Liver (tissue), 9 donors: ENCODE data around the gene GNLY. TPM values are rescaled to one million over a fixed set of nuclear protein-coding genes. Genes with fewer than 3 reads are reported as not detected.

ENCODE experiments used
- DNase-seq: peaks from one replicate; pipeline ENCODE4 v3.0.0-alpha.2; 2017; ENCODE audit warnings: low spot score
- H3K27ac ChIP-seq, 2 donors: one replicate each; pipeline ENCODE4 v1.7.0; 2013; ENCODE audit warnings: inconsistent platforms in 2 of 2, low read length in 2 of 2, control low read depth in 1 of 2, low read depth in 1 of 2, mild to moderate bottlenecking in 1 of 2
- H3K27me3 ChIP-seq, 4 donors: one replicate each; pipeline versions ENCODE4 v1.6.1 to v1.7.0; 2013; ENCODE audit warnings: low read length in 3 of 4, inconsistent platforms in 1 of 4, mild to moderate bottlenecking in 1 of 4, moderate library complexity in 1 of 4; ENCODE audit not compliant: control insufficient read depth in 4 of 4, insufficient read depth in 4 of 4
- H3K36me3 ChIP-seq, 4 donors: one replicate each; pipeline versions ENCODE4 v1.6.1 to v1.7.0; 2013; ENCODE audit warnings: low read length in 3 of 4, mild to moderate bottlenecking in 3 of 4, low read depth in 1 of 4, moderate library complexity in 1 of 4; ENCODE audit not compliant: control insufficient read depth in 4 of 4, insufficient read depth in 3 of 4
- H3K4me1 ChIP-seq, 4 donors: one replicate each; pipeline versions ENCODE4 v1.6.1 to v1.7.0; 2013; ENCODE audit warnings: low read length in 3 of 4, mild to moderate bottlenecking in 3 of 4, moderate library complexity in 1 of 4; ENCODE audit not compliant: control insufficient read depth in 4 of 4, insufficient read depth in 4 of 4
- H3K4me3 ChIP-seq, 3 donors: one replicate each; pipeline versions ENCODE4 v1.6.1 to v1.7.0; 2013; ENCODE audit warnings: low read length in 3 of 3, control low read depth in 1 of 3, low read depth in 1 of 3, mild to moderate bottlenecking in 1 of 3
- H3K9ac ChIP-seq, 2 donors: one replicate each; pipeline ENCODE4 v1.7.0; 2013; ENCODE audit warnings: low read length in 2 of 2, mild to moderate bottlenecking in 2 of 2, moderate library complexity in 2 of 2, control low read depth in 1 of 2, low read depth in 1 of 2
- H3K9me3 ChIP-seq, 4 donors: one replicate each; pipeline versions ENCODE4 v1.6.1 to v1.7.0; 2013; ENCODE audit warnings: low read length in 3 of 4; ENCODE audit not compliant: control insufficient read depth in 4 of 4
- ATF3 ChIP-seq: IDR thresholded peaks from 2 replicates; pipeline ENCODE4 v1.6.1; 2016; ENCODE audit warnings: antibody characterized with exemption
- CTCF ChIP-seq: fragments of 150-350 bp; IDR thresholded peaks from 2 replicates; pipeline ENCODE4 v1.5.1; 2017; ENCODE audit warnings: improper control_type of control experiment, low read depth, low read length; ENCODE audit not compliant: missing input control
- EGR1 ChIP-seq, 2 donors: IDR thresholded peaks; 2 replicates each; pipeline ENCODE4 v1.6.1; 2016 to 2018; ENCODE audit warnings: antibody characterized with exemption in 2 of 2, low read depth in 2 of 2
- FOXA2 ChIP-seq: IDR thresholded peaks from 2 replicates; pipeline ENCODE4 v1.6.1; 2016; ENCODE audit warnings: antibody characterized with exemption
- GABPA ChIP-seq, 2 donors: IDR thresholded peaks in 1 of 2; conservative IDR thresholded peaks in 1 of 2; 2 replicates each; pipeline ENCODE4 v1.6.1; 2016; ENCODE audit warnings: antibody characterized with exemption in 2 of 2, mild to moderate bottlenecking in 1 of 2, moderate library complexity in 1 of 2
- HNF4A ChIP-seq, 2 donors: conservative IDR thresholded peaks; 2 replicates each; pipeline ENCODE4 v1.6.1; 2016; ENCODE audit warnings: antibody characterized with exemption in 2 of 2, mild to moderate bottlenecking in 2 of 2
- HNF4G ChIP-seq: IDR thresholded peaks from 2 replicates; pipeline ENCODE4 v1.6.1; 2016; ENCODE audit warnings: antibody characterized with exemption
- MAX ChIP-seq: IDR thresholded peaks from 2 replicates; pipeline ENCODE4 v1.6.1; 2016; ENCODE audit warnings: antibody characterized with exemption
- NR2F2 ChIP-seq: IDR thresholded peaks from 2 replicates; pipeline ENCODE4 v1.6.1; 2016; ENCODE audit warnings: antibody characterized with exemption
- SP1 ChIP-seq: IDR thresholded peaks from 2 replicates; pipeline ENCODE4 v1.6.1; 2018; ENCODE audit warnings: antibody characterized with exemption, mild to moderate bottlenecking
- TAF1 ChIP-seq: conservative IDR thresholded peaks from 2 replicates; pipeline ENCODE4 v1.6.1; 2016; ENCODE audit warnings: antibody characterized with exemption, mild to moderate bottlenecking
- YY1 ChIP-seq: IDR thresholded peaks from 2 replicates; pipeline ENCODE4 v1.6.1; 2016; ENCODE audit warnings: antibody characterized with exemption, mild to moderate bottlenecking
- ZBTB33 ChIP-seq: IDR thresholded peaks from 2 replicates; pipeline ENCODE4 v1.6.1; 2016; ENCODE audit warnings: antibody characterized with exemption
- WGBS: extraction: QIAGEN DNeasy Blood & Tissue Kit; methylation state at CpG from one replicate; pipeline ENCODE4 v1.1.7; 2013; 5-methylcytosine and 5-hydroxymethylcytosine counted together
- polyA plus RNA-seq, 2 donors: library from polyadenylated mRNA; stranded (reverse) in 1 of 2; unstranded in 1 of 2; fragments of 200-250 nt in 1 of 2; fragments of >200 nt in 1 of 2; fragmentation: Nextera tagmentation in 1 of 2; extraction: Ambion mirVana in 1 of 2; gene quantifications; one replicate each; pipeline versions ENCODE4 v1.2.1 to v1.2.3, GENCODE V29; 2013 to 2015
- total RNA-seq, 2 donors: library from RNA; depleted of rRNA; stranded (reverse); fragments of >200 nt; gene quantifications; one replicate each; pipeline ENCODE4 v1.2.3, GENCODE V29; 2014
- donor health status: healthy.
- donor health status: healthy.
- donor health status: healthy.
- donor health status: healthy.
- donor health status: healthy.

GNLY gene
- total and polyA plus RNA-seq, 4 donors, result 0.75 to 4.8 (median 1.3) TPM; not detected in 1

- Histone ChIP-seq H3K9me3 (no peaks in the 10 kb centered on the region), H3K36me3 (peaks cover 0 to 6% (median 2%) of the 10 kb centered on the region in 4 donors), H3K4me1 (no peaks in the 10 kb centered on the region), H3K27ac (no peak overlapping the region), H3K27me3 (no peaks in the 10 kb centered on the region), H3K9ac (no peak overlapping the region), H3K4me3 (no peak overlapping the region)
- TF ChIP-seq HNF4G, result no peak
- TF ChIP-seq ATF3, result no peak
- TF ChIP-seq CTCF, result no peak
- no peak for TF ChIP-seq ZBTB33
- TF ChIP-seq TAF1, result no peak
- TF ChIP-seq FOXA2, result no peak
- no peak for TF ChIP-seq EGR1 (IDR thresholded peaks at IDR 0.05; ENCODE audit: low read depth in 2 of 2)
- no peak for TF ChIP-seq SP1
- no peak for TF ChIP-seq GABPA (IDR thresholded peaks at IDR 0.05 in 1 of 2, conservative IDR thresholded peaks at IDR 0.05 in 1 of 2)
- no peak for TF ChIP-seq MAX
- no peak for TF ChIP-seq HNF4A (conservative IDR thresholded peaks at IDR 0.05)
- TF ChIP-seq YY1, result no peak
- TF ChIP-seq NR2F2, result no peak
- 90% methylated on average over 7 of the region's 7 CpGs for whole genome bisulfite sequencing
- DNase-seq, result no peak
Observed at GRCh38 chr2:85660725-85661124, 33.4 kb upstream of the GNLY start.

GRCh38 chr2:85661139-85661858, 32.9 kb upstream of the GNLY start:
- Histone ChIP-seq H3K4me3 (no peak overlapping the region), H3K27me3 (no peaks in the 10 kb centered on the region), H3K4me1 (no peaks in the 10 kb centered on the region), H3K27ac (no peak overlapping the region), H3K9me3 (no peaks in the 10 kb centered on the region), H3K36me3 (peaks cover 0 to under 1% (median 0%) of the 10 kb centered on the region in 4 donors), H3K9ac (no peak overlapping the region)
- TF ChIP-seq HNF4G, result no peak
- no peak for TF ChIP-seq GABPA (IDR thresholded peaks at IDR 0.05 in 1 of 2, conservative IDR thresholded peaks at IDR 0.05 in 1 of 2)
- no peak for TF ChIP-seq MAX
- TF ChIP-seq ZBTB33, result no peak
- DNase-seq, result no peak
- 92% methylated on average over 14 of the region's 14 CpGs for WGBS
